Activated naive CD8-positive, alpha-beta T cell treated with anti-CD3 and anti-CD28 coated beads for 36 hours (primary cell): Measurements from ENCODE around the gene EPB41L4A. TPM values are rescaled to one million over a fixed set of nuclear protein-coding genes. Genes with fewer than 3 reads are reported as not detected.
"Not testable (repeated sequence)": the region's sequence is repeated elsewhere in the genome, so short reads cannot be mapped to it uniquely, and the experiment has no call there.

Experiments
- DNase-seq: peaks from one replicate; pipeline ENCODE4 v3.0.0; 2021
- H3K27ac Mint-ChIP-seq: one replicate; pipeline ENCODE4 v1.8.0; 2022; ENCODE audit warnings: mild to moderate bottlenecking, moderate library complexity, mixed read lengths
- H3K27me3 Mint-ChIP-seq: one replicate; pipeline ENCODE4 v1.8.0; 2022; ENCODE audit warnings: mild to moderate bottlenecking, mixed read lengths
- H3K36me3 Mint-ChIP-seq: one replicate; pipeline ENCODE4 v1.8.0; 2021; ENCODE audit warnings: mild to moderate bottlenecking, mixed read lengths
- H3K4me1 Mint-ChIP-seq: one replicate; pipeline ENCODE4 v1.8.0; 2021; ENCODE audit warnings: mixed read lengths
- H3K4me3 Mint-ChIP-seq: one replicate; pipeline ENCODE4 v1.8.0; 2022; ENCODE audit warnings: mild to moderate bottlenecking, moderate library complexity, mixed read lengths
- H3K9me3 Mint-ChIP-seq: one replicate; pipeline ENCODE4 v1.8.0; 2022; ENCODE audit warnings: mixed read lengths
- total RNA-seq, 2 experiments: library from RNA; stranded (reverse); gene quantifications; one replicate each; pipeline ENCODE4 v1.2.3, GENCODE V29; 2021

The EPB41L4A gene
- total RNA-seq, 2 experiments from 2014 or later, result 0.06 TPM; not detected in 1

DNA sequence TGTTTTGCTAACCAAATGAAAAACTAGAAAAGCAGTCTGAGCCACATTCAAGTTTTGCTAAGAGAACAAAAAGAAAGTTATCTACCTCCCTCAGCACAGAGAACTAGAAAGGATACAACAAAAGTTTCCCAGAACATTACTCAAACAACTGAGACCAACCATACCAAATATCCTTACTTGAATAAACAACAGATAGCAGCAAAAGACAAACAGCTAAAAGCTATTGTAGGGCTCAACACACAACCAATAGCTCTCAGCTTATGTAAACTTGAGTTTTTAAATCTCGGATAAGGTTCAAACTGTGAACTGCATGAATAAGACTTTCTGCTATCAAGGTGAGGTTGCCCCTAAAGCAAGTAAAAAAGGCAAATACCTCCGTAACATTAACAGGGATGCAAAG, 3.5 kb downstream of the EPB41L4A start:
- H3K27ac Mint-ChIP-seq, result no peak overlapping the region
- H3K4me1 Mint-ChIP-seq, result peaks cover 6% of the 10 kb centered on the region
- no peak overlapping the region for H3K4me3 Mint-ChIP-seq
- no peaks in the 10 kb centered on the region for H3K9me3 Mint-ChIP-seq
- H3K27me3 Mint-ChIP-seq, result peaks cover 67% of the 10 kb centered on the region
- H3K36me3 Mint-ChIP-seq, result no peaks in the 10 kb centered on the region
- DNase-seq, result no peak

DNA sequence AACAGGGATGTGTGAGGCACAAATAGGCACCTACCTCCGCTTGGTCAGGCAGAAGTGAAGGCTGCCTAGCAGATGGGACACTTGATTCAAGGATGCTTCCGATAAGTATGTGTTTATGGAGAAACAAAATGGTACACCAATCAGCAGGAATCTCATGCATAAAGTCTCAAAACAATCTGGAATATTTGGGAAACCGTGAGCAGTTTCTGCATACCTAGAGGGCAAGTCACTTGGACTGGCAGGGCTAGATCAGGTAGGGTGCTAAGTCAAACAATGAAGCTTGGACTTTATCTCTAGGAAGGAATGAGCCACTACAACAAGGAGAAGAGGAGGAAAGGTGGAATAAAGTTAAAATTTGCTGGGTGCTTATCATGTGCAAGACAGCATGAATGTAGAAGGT, 5.5 kb downstream of the EPB41L4A start:
- H3K4me1 Mint-ChIP-seq, result peaks cover 5% of the 10 kb centered on the region
- no peaks in the 10 kb centered on the region for H3K36me3 Mint-ChIP-seq
- no peak overlapping the region for H3K27ac Mint-ChIP-seq
- H3K27me3 Mint-ChIP-seq, result peaks cover 60% of the 10 kb centered on the region
- no peaks in the 10 kb centered on the region for H3K9me3 Mint-ChIP-seq
- H3K4me3 Mint-ChIP-seq, result no peak overlapping the region
- no peak for DNase-seq

DNA sequence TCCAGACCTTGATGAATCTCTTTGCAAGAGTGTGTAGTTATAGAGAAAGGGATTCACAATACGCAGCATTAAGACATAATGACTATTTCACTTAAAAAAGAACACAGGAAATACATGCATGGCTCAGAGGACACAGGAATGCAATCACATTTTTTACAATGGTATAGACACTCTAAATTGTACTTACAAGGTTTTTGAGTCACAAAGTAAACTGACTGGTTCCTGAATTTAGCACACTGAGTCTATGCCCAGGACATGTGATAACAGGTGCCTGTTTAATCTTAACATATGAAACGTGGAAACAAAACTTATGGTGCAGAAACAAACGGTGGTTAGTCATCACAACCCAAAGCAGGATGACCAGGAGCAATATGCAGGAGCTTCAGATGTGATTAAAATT, 6.7 kb downstream of the EPB41L4A start:
- Mint-ChIP-seq H3K27ac (no peak overlapping the region), H3K36me3 (no peaks in the 10 kb centered on the region), H3K4me3 (no peak overlapping the region), H3K9me3 (no peaks in the 10 kb centered on the region), H3K27me3 (peaks cover 52% of the 10 kb centered on the region), H3K4me1 (no peaks in the 10 kb centered on the region)
- DNase-seq, result no peak

DNA sequence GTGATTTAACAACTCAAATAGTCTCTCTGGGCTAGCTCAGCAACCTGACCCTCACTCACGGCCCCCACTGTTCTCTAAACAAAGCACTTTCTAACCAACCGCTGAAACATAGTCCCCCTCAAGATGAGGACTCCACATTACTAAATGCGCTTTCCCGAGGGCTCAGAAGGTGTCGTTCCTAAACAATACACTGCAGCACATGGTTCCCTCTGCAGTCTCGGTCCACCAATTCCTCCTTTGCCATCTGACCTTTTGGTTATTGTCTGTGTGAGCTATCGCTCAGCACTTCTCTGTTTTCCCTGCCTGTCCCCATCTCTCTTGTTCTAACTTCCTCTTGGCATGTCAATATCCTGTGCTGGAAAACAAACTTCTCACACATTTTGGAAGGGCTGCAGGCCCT, 7.2 kb downstream of the EPB41L4A start:
- Mint-ChIP-seq H3K9me3 (no peaks in the 10 kb centered on the region), H3K36me3 (no peaks in the 10 kb centered on the region), H3K27me3 (peaks cover 49% of the 10 kb centered on the region), H3K4me1 (no peaks in the 10 kb centered on the region), H3K4me3 (no peak overlapping the region), H3K27ac (no peak overlapping the region)
- no peak for DNase-seq

DNA sequence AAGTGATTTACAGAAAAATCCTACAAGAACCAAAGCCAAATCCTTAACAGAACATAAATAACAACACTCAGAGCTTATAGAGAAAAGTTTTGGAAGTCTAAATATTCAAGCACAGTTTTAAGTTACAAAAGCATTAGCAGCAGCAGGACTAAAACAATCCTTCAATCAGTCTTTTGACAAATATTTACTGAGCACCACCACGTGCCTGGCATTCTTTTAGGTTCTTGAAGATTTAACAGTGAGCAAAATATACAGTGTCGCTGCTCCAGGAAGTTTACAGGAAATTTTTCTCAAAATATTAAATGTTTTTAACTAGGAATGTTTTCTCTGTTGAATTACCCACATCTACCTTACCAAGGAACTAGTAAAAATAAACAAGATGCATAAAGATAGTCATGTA, 11.4 kb downstream of the EPB41L4A start:
- Mint-ChIP-seq H3K4me3 (no peak overlapping the region), H3K36me3 (no peaks in the 10 kb centered on the region), H3K9me3 (no peaks in the 10 kb centered on the region), H3K27me3 (peaks cover 28% of the 10 kb centered on the region), H3K27ac (no peak overlapping the region), H3K4me1 (no peaks in the 10 kb centered on the region)
- no peak for DNase-seq

DNA sequence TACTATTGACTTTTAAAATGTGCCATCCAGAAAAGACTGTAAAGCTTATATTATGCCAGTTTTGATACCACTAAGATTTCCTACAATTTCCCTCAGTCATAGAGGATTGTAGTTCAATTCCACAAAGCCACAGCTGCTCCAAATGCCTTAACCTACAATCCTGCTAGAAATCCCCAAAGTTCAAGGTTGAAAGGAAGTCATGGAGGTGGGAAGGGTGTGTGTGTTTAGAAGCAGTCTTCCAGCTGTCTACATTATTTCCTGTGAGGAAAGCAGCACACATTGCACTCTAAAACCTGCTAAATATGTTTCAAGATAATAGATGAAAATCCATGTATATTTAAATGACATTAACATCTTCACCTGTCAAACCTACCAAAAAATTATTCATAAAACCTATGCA, 11.8 kb downstream of the EPB41L4A start:
- peaks cover 25% of the 10 kb centered on the region for H3K27me3 Mint-ChIP-seq
- no peak overlapping the region for H3K27ac Mint-ChIP-seq
- no peaks in the 10 kb centered on the region for H3K36me3 Mint-ChIP-seq
- no peaks in the 10 kb centered on the region for H3K4me1 Mint-ChIP-seq
- no peak for DNase-seq
- no peaks in the 10 kb centered on the region for H3K9me3 Mint-ChIP-seq
- no peak overlapping the region for H3K4me3 Mint-ChIP-seq

DNA sequence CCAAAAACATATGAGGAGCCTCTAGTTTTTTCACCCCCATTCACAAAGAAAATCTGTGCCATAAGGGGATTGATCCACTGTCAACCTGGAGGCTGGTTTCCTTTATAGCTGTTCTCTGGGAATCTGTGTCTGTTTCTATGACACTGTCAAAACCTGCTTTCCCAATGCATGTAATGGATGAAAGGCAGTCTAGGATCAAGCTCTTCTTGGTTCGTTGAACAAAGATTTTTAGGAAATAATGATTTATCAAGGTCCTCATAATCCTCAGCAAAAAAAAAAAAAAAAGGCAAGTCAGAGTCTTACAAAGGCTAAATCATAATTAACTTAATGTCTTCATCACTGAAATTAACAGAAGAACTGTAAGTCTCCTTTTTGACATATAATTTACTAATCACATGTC, 16.0 kb downstream of the EPB41L4A start:
- Mint-ChIP-seq H3K27me3 (peaks cover 22% of the 10 kb centered on the region), H3K9me3 (no peaks in the 10 kb centered on the region), H3K36me3 (no peaks in the 10 kb centered on the region), H3K27ac (no peak overlapping the region), H3K4me3 (no peak overlapping the region), H3K4me1 (no peaks in the 10 kb centered on the region)
- DNase-seq, result no peak

DNA sequence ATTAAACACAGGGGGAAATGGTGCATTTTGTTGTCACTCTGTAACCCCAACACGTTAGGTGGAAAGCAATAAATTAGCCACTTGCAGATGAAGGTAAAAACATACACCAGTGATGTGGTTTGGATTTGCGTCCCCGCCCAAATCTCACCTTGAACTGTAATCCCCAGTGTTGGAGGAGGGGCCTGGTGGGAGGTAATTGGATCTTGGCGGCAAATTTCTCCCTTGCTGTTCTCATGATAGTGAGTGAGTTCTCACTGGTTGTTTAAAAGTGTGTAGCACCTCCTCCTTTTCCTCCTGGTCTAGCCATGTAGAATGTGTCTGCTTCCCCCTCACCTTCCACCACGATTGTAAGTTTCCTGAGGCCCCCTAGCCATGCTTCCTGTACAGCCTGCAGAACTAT, 17.2 kb downstream of the EPB41L4A start:
- no peaks in the 10 kb centered on the region for H3K4me1 Mint-ChIP-seq
- no peak for DNase-seq
- H3K27ac Mint-ChIP-seq, result no peak overlapping the region
- no peak overlapping the region for H3K4me3 Mint-ChIP-seq
- no peaks in the 10 kb centered on the region for H3K36me3 Mint-ChIP-seq
- H3K9me3 Mint-ChIP-seq, result no peaks in the 10 kb centered on the region
- H3K27me3 Mint-ChIP-seq, result peaks cover 16% of the 10 kb centered on the region

DNA sequence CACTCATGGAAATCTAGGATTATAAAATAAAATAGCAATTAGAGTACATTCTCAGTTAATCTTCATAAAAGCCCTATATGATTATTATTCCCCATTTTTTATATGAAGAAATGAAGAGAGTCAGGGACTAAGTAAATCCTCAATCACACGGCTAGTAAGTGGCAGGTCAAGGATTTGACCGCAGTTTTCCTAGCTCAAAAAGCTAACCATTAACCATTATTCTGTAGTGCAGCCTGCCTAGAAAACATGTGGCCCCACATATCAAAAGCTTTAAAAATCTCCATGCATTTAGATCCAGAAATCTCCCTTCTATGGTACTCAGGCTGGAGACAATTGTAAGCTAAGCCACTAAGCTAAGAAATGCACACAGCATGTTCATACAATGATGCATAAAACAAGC, 21.4 kb downstream of the EPB41L4A start:
- peaks cover 8% of the 10 kb centered on the region for H3K27me3 Mint-ChIP-seq
- H3K4me1 Mint-ChIP-seq, result no peaks in the 10 kb centered on the region
- DNase-seq, result no peak
- H3K9me3 Mint-ChIP-seq, result no peaks in the 10 kb centered on the region
- H3K36me3 Mint-ChIP-seq, result no peaks in the 10 kb centered on the region
- H3K27ac Mint-ChIP-seq, result no peak overlapping the region
- no peak overlapping the region for H3K4me3 Mint-ChIP-seq

DNA sequence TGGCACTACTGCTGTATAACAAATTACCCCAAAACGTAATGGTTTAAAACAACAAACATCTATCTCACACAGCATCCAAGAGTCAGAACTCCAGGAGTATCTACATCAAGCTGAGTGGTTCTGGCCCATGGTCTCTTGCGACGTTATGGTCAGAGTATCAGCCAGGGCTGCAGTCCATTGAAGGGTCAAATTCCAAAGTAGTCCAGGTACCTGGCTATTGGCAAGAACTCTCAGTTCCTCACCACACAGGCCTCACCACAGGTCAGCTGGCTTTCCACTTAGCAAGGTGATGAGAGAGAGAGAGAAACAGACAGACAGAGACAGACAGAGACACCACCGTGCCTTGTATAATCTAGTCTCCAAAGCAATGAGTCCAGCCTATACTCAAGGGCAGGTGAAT, 22.6 kb downstream of the EPB41L4A start:
- DNase-seq, result no peak
- Mint-ChIP-seq H3K36me3 (no peaks in the 10 kb centered on the region), H3K4me3 (no peak overlapping the region), H3K27me3 (peaks cover 12% of the 10 kb centered on the region), H3K4me1 (no peaks in the 10 kb centered on the region), H3K27ac (no peak overlapping the region), H3K9me3 (no peaks in the 10 kb centered on the region)

DNA sequence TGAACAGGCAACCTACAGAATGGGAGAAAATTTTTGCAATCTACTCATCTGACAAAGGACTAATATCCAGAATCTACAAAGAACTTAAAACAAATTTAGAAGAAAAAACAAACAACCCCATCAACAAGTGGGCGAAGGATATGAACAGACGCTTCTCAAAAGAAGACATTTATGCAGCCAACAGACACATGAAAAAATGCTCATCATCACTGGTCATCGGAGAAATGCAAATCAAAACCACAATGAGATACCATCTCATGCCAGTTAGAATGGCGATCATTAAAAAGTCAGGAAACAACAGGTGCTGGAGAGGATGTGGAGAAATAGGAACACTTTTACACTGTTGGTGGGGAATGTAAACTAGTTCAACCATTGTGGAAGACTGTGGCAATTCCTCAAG, 23.8 kb downstream of the EPB41L4A start:
- not testable (repeated sequence) for H3K4me3 Mint-ChIP-seq, H3K27ac Mint-ChIP-seq, H3K36me3 Mint-ChIP-seq, H3K4me1 Mint-ChIP-seq, H3K9me3 Mint-ChIP-seq, DNase-seq
- peaks cover 12% of the 10 kb centered on the region for H3K27me3 Mint-ChIP-seq

DNA sequence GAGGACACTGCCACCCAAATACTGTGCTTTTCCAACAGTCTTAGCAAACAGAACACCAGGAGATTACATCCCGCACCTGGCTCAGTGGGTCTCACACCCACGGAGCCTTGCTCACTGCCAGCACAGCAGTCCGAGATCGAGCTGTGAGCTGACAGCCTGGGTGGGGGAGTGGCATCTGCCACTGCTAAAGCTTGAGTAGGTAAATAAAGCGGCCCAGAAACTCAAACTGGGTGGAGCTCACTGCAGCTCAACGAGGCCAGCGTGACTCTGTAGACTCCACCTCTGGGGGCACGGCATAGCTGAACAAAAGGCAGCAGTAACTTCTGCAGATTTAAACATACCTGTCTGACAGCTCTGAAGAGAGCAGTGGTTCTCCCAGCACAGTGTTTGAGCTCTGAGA, 28.8 kb downstream of the EPB41L4A start:
- H3K27ac Mint-ChIP-seq, result no peak overlapping the region
- H3K4me3 Mint-ChIP-seq, result no peak overlapping the region
- no peaks in the 10 kb centered on the region for H3K4me1 Mint-ChIP-seq
- peaks cover 8% of the 10 kb centered on the region for H3K27me3 Mint-ChIP-seq
- no peaks in the 10 kb centered on the region for H3K9me3 Mint-ChIP-seq
- DNase-seq, result no peak
- H3K36me3 Mint-ChIP-seq, result no peaks in the 10 kb centered on the region

DNA sequence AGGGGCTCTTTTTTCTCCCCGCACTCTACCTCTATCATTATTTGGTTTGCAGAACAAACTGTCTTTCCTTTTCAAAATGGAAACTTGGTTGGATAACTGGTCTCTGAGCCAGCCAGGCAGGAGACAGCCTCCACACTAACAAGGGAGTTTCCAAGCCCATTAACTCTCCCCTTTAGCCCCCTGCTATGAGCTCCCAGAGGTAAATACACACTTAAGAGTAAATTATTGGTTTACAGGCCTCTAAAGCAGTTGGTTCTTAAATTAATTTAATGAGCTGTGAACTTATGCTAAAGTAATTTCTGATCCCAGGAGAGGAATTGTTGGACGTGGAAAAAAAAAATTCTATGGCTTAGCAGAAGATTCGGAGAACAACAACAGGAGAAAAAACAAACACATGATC, 30.3 kb downstream of the EPB41L4A start:
- no peak for DNase-seq
- no peaks in the 10 kb centered on the region for H3K9me3 Mint-ChIP-seq
- no peak overlapping the region for H3K4me3 Mint-ChIP-seq
- no peaks in the 10 kb centered on the region for H3K36me3 Mint-ChIP-seq
- no peak overlapping the region for H3K27ac Mint-ChIP-seq
- H3K27me3 Mint-ChIP-seq, result peaks cover 8% of the 10 kb centered on the region
- no peaks in the 10 kb centered on the region for H3K4me1 Mint-ChIP-seq

DNA sequence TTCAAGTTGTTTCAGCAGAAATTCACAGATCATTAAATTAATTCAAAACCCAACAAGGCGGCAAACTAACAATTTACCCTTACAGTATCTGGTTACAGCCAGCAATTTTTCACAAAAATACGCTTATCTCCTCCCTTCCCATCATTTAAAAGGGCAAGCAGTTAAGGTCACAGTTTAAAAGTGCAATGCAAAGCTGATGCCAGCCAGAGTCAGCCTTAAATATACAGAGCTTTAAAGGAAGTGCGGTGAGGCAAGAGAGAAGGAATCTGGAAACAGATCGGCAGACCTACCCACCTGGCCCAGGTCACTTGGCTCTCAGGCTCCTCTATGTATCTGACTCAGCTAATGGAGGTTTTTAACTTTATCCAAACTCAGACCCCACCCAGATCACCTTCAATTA, 31.0 kb downstream of the EPB41L4A start:
- no peaks in the 10 kb centered on the region for H3K4me1 Mint-ChIP-seq

DNA sequence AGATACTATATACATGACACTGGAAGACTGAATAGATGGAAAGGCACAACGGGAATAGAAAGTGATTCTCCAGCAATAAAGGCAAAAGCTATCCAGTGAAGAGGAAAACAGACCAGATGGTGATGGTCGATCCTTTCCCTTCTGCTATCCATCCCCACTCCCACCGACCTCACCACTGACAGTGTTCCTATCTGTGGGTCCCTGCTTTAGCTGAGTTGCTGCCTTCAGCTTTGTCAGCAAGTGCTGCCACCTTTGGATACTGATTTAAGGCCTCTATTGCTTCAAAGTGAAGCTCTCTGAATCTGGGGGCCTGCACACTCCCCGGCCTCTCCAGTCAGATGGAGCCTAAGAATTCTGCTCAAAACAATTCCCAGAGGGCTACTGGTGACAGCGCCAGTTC, 32.3 kb downstream of the EPB41L4A start:
- Mint-ChIP-seq H3K4me3 (no peak overlapping the region), H3K27me3 (peaks cover 4% of the 10 kb centered on the region), H3K36me3 (no peaks in the 10 kb centered on the region), H3K9me3 (no peaks in the 10 kb centered on the region), H3K27ac (no peak overlapping the region), H3K4me1 (no peaks in the 10 kb centered on the region)
- DNase-seq, result no peak

More for the DNA sequence above, 31.0 kb downstream of the EPB41L4A start:
- Mint-ChIP-seq H3K4me3 (no peak overlapping the region), H3K27me3 (peaks cover 8% of the 10 kb centered on the region), H3K27ac (no peak overlapping the region), H3K36me3 (no peaks in the 10 kb centered on the region), H3K9me3 (no peaks in the 10 kb centered on the region)
- DNase-seq, result no peak

DNA sequence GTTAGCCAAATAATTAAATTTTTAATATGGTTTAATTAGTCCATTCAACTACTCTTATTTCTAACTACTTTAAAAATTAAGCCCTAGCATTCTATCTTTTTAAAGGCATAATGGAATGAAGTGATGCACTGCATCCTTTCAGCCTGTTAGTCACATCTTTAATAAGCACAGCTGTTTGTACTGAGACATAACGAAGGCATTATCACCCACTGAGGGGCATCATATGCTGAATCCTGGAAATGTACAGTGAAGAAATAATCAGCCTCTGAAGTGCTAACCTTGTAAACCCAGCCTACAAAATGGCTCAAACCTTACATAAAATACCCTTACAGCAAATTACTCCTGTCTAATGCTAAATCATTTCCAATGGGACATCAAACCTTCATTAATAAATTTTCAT, 33.1 kb downstream of the EPB41L4A start:
- no peak for DNase-seq
- no peak overlapping the region for H3K4me3 Mint-ChIP-seq
- H3K36me3 Mint-ChIP-seq, result no peaks in the 10 kb centered on the region
- no peak overlapping the region for H3K27ac Mint-ChIP-seq
- H3K4me1 Mint-ChIP-seq, result no peaks in the 10 kb centered on the region
- H3K9me3 Mint-ChIP-seq, result no peaks in the 10 kb centered on the region
- H3K27me3 Mint-ChIP-seq, result peaks cover 4% of the 10 kb centered on the region

DNA sequence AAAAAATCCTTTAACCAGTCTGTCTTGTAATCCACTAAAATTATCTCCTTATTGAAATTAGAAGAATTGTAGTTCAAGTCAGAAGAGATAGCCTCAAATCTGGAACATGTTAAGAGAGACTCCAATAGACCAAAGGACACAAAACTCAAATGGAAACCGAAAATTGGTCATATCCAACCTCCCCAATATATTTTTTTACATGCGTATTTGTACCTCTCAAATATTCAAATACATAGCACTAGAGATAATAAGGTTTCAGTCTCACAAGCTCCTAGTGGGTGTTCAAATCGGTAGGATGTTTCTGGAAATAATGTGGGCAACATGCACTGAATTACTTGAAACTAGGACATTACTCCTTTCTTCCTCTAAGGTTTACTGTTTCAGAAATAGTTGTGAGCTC, 33.5 kb downstream of the EPB41L4A start:
- peaks cover 4% of the 10 kb centered on the region for H3K27me3 Mint-ChIP-seq

More for the DNA sequence above, 33.5 kb downstream of the EPB41L4A start:
- Mint-ChIP-seq H3K4me1 (no peaks in the 10 kb centered on the region), H3K36me3 (no peaks in the 10 kb centered on the region), H3K27ac (no peak overlapping the region), H3K9me3 (no peaks in the 10 kb centered on the region), H3K4me3 (no peak overlapping the region)
- DNase-seq, result no peak
